ENCODE results near the gene GNAZ. TPM values are rescaled to one million over a fixed set of nuclear protein-coding genes. Genes with fewer than 3 reads are reported as not detected.
"Not testable (repeated sequence)": the region's sequence is repeated elsewhere in the genome, so short reads cannot be mapped to it uniquely, and the experiment has no call there.

GNAZ gene
- total RNA-seq, 1 donor from 2014 or later = 119 TPM

GRCh38 chr22:23133922-23134321 is 63.6 kb downstream of the GNAZ start:
- no peak for DNase-seq (ENCODE audit: low spot score)

GRCh38 chr22:23136991-23137390 is 66.7 kb downstream of the GNAZ start:
- DNase-seq (ENCODE audit: low spot score) = not testable (repeated sequence)

- DNase-seq (ENCODE audit: low spot score) = no peak
These were observed 67.1 kb downstream of the GNAZ start for GRCh38 chr22:23137468-23137867.

DNA sequence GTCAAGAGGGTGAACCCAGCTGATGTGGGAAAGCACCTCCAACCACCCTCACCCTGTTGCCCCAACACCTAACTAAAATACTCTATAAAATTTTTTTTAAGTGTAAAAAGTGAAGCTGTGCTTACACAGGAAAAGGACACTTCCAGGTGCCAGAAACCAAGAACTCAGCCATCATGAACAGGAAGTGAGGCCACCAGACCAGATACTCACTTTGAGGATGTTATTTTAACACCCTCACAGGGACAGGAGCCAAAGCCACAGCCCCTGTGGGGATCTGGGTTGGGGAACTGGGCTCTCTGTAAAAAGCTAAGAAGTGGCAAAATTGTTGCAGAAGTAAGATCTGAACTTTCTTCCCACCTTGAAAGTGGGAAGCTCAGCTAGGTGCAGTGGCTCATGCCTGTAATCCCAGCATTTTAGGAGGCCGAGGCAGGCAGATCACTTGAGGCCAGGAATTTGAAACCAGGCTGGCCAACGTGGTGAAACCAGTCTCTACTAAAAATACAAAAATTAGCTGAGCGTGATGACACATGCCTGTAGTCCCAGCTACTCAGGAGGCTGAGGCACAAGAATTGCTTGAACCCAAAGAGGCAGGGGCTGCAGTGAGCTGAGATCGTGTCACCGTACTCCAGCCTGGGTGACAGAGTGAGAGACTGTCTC is 67.7 kb downstream of the GNAZ start:
- peak; percentile 23 for DNase-seq (ENCODE audit: low spot score)

DNA sequence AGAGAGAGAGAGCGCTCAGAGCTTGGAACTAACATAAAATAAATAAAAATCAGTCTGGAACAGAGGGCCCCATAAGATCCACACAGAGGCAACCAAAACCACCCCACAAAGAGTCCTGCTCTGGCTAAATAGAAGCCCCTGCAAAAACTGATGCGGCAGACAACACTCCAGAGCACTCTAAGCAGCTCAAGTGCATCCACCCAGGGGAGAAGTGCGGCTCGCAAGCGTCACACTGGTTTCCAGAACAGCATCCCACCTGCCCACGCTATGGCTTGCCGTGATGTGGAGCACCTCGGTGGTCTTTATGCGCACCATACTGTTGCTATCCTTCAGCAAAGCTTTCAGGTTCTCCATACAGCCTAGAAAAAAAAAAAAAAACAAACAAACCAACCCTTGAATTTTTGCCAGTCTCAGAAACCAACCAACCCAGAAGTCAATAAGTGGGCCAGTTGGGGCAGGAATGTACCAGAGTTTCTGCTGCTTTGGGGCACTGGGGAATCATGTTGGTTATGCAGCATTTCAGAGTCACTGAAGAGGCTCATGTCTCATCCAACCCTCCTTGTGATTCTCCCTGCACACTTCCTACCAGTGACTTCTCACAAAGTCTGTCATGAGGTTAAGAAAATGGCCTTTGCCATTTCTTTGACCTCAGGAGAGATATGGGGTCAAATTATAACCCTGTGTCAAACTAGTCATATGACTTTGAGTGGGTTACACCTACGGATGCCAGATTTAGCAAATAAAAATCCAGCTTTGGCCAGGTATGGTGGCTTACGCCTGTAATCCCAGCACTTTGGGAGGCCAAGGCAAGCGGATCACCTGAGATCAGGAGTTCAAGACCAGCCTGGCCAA is 68.5 kb downstream of the GNAZ start:
- no peak for DNase-seq (ENCODE audit: low spot score)

GRCh38 chr22:23140385-23140784 is 70.1 kb downstream of the GNAZ start:
- no peak for DNase-seq (ENCODE audit: low spot score)

DNA sequence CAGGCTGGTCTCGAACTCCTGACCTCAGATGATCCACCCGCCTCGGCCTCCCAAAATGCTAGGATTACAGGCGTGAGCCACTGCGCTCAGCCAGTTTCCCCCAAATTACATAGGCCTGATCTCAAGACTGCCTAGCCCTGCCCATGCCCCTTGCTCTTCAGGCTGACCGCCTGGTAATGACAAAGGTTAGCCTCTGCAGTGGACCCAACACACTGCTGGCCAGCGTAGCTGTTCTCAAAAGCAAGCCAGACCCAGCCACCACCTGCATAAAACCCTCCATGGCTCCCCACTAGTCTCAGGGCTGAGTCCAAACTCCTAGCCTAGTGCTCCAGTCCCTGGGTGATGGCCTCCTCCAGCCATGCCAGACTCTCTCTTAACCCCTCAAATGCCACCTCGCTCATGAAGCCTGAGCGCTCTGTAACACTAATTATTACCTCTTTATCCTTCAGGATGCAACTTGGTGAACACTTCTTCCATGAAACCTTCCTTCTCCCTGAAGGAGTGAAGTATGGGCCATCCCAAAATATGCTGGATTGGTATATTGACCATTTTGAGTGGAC is 72.3 kb downstream of the GNAZ start:
- DNase-seq (ENCODE audit: low spot score) = no peak

GRCh38 chr22:23143119-23143518 is 72.8 kb downstream of the GNAZ start:
- DNase-seq (ENCODE audit: low spot score) = no peak

- no peak for DNase-seq (ENCODE audit: low spot score)
These were observed 74.1 kb downstream of the GNAZ start for GRCh38 chr22:23144432-23144831.

- DNase-seq (ENCODE audit: low spot score) = peak; percentile 99
These were observed 74.9 kb downstream of the GNAZ start, which contains the start of gene RAB36 for GRCh38 chr22:23144932-23145877. TSS of gene RAB36 (plus strand) at chr22:23145477. CDS start at chr22:23146617, 1,140 bp downstream.

DNA sequence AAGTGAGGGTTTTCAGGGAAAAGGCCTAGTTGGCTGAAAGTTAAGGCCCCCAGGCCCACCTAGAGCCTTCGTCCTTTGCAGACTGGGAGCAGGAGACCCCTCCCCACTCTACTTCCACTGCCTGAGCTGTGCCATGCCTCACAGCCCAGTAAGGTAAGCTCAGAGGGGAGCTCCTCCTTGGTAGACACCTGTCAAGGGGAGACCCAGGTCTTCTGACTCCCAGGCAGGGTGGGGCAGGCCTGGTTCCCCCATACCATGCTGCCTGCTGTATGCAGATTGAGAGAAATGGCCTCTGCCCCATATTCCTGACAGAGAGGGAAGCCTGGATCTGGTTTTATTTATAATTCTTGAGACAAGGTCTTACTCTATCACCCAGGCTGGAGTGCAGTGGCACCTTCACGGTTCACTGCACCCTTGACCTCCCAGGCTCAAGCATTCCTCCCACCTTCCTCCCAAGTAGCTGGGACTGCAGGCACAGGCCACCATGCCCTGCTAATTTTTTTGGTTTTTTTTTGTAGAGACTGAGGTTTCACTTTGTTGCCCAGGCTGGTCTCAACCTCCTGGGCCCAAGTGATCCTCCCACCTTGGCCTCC is 75.7 kb downstream of the GNAZ start:
- DNase-seq (ENCODE audit: low spot score) = no peak

- no peak for DNase-seq (ENCODE audit: low spot score)
These were observed 76.3 kb downstream of the GNAZ start for GRCh38 chr22:23146478-23147205.

- DNase-seq (ENCODE audit: low spot score) = peak; percentile 74
These were observed 77.5 kb downstream of the GNAZ start for GRCh38 chr22:23147617-23148387.

- DNase-seq (ENCODE audit: low spot score) = no peak
These were observed 79.5 kb downstream of the GNAZ start for GRCh38 chr22:23149743-23150238.

- no peak for DNase-seq (ENCODE audit: low spot score)
These were observed 80.4 kb downstream of the GNAZ start for GRCh38 chr22:23150762-23151161.

- no peak for DNase-seq (ENCODE audit: low spot score)
These were observed 81.5 kb downstream of the GNAZ start for GRCh38 chr22:23151827-23152226.

DNA sequence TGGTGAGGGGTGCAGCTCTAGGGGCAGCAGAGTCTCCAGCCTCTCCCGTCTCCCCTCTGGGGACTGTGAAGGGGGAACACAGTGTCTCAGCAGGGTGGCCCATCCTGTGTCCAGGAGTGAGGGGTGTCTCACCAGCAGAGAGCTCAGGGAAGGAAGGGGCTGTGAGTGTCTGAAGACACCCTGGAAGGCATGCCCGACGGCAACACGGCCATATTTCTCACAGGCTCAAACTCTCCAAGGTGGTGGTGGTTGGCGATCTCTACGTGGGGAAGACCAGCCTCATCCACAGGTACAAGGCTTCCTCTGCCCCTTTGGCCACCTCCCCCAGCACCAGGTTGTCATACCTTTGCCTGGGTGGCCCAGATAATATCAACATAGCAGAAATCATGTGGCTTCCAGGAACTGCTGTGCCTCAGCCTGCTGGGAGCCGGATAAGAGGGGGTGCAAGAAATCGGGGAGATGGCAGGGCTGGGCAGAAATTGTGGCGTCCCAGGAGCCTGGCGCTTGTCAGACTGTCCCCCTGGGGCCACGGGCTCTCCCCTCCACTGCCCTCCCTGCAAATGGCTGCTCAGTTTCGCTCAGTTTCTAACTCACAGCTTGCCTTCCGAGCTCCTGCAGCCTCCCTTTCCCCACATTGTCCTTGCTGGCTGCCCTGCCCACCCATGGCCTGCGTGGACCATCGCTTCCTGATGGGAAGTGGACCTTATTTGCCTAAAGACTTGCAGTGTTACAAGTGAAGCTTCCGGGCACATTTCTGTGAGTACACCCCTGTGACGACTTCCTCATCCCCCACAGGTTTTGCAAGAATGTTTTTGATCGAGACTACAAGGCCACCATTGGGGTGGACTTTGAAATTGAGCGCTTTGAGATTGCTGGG is 82.2 kb downstream of the GNAZ start:
- no peak for DNase-seq (ENCODE audit: low spot score)

- DNase-seq (ENCODE audit: low spot score) = no peak
These were observed 83.7 kb downstream of the GNAZ start for GRCh38 chr22:23153994-23154393.

DNA sequence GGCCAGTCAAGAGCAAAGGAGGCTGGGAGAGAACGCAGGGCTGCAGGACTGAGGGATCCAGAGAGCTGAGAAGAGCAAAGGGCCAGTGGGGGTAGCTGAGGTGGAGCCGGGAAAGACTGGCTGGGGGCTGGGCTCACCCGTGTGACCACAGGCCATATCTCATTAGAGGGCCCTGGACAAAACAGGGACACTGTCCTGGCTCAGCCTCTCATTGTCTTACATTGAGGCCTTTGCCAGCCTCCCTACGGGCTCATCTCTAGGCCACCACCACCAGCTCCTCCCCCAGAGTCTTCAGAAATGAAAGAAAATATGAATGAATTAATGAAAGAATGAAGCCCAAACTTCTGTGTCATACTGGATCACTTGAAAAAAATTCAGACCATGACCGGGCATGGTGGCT is 84.1 kb downstream of the GNAZ start:
- DNase-seq (ENCODE audit: low spot score) = no peak

Data from mucosa of gallbladder (tissue), 1 donor.